GM19395 (cell line): ENCODE measurements around the gene PARVB.
"Not testable (repeated sequence)": the region's sequence is repeated elsewhere in the genome, so short reads cannot be mapped to it uniquely, and the experiment has no call there.

Experiments used
- ATAC-seq: cut with Tn5 transposase; IDR thresholded peaks from one replicate; pipeline ENCODE4 v1.9.1; 2021; ENCODE audit warnings: mild to moderate bottlenecking, moderate library complexity; ENCODE audit not compliant: unreplicated experiment

PARVB gene

DNA sequence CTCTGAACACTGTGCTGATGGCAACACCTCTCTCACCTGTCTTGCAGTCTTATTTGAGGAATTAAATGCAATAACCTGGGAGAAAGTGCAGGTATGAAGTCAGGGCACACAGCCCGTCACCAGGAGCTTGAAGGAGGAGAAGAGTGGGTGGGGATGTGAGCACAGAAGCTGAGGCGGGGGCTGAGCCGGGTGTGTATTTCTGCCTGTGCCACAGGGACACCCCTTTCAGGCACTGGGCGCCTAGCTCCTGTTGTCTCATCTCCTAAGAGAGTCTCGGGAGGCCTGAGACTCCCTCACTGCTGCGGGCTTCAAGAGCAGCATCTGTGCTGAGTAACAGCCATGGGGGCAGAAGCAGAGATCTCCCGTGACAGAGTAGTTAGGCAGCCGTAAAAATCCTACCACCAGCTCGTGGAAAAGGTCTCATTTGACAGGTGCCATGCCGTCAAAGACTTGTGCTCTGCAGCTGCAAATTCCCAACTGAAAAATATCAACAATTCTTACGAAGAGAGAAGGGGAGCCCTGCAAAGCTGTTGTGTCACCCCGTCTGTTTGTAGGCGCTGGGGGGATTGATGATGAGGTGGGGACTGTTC is 26.8 kb downstream of the PARVB start:
- ATAC-seq: no peak

DNA sequence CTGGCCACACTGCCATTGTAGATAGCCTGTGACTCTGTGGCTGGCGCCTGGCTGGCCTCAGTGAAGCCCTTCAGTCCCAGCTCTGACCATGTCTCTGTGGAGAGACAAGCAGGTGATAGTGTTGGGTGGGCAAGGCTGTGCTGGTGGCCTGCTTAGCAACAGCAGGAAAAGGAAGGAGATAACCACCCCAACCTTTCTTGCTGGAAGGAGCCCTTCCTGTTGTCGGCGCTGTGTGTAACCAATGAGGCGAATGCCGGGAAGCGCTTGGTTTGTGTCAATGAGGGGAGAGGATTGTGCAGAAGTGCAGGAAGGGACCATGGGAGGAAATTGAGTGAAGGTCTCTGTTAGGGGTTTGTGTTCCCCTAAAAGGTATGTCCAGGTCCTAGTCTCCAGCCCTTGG is 27.3 kb downstream of the PARVB start:
- ATAC-seq: no peak

DNA sequence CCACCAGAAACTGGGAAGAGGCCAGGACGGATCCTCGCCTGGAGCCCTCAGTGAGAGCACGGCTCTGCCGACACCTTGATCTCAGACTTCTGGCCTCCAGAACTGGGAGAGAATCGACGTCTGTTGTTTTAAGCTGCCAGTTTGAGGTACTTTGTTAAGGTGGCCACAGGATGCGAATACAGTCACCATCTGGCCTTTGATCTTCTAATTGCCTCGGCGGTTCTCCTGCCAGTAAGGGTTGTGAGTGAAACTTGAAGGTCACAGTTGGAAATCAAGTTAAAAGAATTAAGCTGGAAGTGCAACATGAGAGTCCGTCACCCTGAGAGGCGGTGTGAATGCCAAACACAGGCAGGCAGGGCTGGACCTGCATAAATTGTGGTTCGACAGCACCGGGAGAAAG is 27.9 kb downstream of the PARVB start:
- no peak for ATAC-seq

DNA sequence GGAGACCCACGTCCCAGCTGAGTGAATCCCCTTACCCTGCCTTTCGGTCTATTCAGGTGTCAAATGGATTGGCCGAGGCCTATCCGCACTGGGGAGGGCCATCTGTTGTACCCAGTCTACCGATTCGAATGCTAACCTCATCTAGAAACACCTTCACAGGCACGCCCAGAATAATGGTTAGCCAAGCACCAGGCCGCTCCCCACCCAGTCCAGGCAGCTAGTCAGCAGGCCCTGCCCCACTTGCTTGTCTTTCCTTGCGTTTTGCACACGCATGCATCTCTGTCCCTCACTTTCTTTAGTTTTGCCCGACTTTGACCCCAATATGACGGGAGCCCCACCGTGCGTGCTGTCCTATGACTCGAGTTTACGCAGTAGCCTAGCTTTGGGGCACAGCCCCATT is 31.7 kb downstream of the PARVB start:
- no peak for ATAC-seq

DNA sequence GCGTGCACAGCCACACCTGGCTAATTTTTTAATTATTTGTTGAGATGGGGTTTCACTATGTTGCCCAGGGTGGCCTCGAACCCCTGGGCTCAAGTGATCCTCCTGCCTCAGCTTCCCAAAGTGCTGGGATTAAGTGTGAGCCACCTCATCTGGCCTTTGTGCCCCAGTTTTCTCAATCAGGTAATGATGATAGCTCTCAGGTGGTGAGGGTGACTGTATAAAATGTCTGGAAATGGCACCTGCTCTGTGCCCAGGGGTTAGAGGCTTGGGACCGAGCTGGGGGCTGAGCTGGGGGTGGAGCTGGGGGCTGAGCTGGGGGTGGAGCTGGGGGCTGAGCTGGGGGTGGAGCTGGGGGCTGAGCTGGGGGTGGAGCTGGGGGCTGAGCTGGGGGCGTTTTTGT is 32.5 kb downstream of the PARVB start:
- not testable (repeated sequence) for ATAC-seq

DNA sequence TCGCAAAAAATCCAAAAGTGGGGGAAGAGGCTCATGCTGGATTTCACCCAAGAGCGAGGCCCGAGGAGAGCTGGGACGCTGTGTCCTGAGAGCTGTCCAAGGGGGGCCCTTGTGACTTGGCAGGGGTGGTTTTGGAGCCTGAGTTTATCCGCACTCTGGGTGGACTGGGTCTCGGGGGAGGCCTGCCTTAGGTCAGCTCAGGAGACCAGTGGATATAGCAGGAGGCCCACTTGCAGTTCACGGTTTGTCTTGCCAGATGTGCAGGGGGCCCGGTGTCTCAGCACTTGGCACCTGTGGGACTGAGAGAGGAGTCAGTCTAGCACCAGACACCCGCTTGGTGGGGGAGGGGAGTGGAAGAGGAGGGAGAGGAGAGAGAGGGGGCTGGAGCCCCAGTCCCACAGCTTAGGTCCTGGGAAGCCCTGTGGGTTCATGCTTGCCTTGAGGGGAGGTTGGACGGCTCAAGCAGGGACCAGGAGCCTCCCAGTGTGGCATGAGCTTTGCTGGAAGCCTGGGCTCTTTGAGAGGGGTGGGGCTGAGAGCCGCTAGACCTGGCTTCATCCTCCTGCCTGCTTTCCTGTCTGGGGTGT is 33.4 kb downstream of the PARVB start:
- ATAC-seq: no peak

DNA sequence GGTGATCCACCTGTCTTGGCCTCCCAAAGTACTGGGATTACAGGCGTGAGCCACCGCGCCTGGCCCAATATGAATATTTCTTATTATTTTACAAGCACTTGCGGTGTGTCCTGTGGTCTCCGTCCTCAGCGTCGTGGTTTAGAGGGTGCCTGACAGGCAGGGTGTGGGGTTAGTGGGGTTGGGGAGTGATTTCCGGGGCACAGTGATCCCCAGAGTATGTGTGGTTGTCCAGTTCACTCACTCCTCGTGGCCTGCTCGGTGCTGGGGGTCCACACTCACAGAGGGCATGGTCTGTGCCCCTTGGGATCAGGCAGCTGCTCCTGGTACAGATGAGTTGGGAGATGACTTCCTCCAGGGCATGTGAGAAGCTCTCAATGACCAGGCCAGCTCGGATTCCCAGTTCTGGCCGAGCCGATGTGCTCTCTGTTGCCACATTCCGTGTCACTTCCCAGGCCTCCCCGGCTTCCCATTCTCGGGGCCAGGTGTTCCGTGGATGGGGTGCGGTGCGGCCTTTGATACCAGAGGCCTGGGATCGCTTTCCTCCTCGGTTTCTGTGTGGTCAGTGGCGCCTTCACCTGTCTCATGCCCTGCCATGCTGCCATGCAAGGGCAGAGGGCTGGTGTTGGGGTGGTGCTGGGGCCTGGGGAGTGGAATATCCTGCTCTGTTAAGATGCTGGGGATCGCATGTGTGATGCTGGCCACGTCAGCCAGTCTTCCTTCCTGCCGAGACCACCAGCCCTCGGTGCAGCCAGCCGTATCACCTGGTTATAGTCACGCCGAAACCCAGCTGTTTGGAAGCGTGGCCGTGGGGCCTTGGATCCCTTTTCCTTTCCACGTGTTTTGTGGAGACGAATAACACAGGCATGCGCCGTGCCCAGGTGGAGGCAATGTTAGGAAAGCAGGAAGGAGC is 39.6 kb downstream of the PARVB start:
- peak; percentile 55 for ATAC-seq

DNA sequence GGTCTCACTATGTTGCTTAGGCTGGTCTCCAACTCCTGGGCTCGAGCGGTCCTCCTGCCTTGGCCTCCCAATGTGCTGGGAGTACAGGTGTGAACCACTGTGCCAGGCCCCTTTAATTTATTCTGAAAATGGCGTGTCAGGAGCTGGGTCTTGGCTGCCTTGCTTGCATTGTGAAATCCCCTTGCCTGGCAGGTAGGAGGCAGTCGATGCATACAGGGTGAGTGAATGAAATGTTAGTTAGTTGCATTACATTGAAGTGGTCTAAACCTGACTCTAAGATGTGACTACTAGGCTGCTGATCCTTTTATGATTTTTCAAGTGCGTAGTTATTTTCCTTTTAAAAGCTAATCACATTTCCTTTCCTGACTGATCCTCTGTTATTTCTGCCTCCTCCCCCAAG is 42.9 kb downstream of the PARVB start:
- ATAC-seq: no peak

DNA sequence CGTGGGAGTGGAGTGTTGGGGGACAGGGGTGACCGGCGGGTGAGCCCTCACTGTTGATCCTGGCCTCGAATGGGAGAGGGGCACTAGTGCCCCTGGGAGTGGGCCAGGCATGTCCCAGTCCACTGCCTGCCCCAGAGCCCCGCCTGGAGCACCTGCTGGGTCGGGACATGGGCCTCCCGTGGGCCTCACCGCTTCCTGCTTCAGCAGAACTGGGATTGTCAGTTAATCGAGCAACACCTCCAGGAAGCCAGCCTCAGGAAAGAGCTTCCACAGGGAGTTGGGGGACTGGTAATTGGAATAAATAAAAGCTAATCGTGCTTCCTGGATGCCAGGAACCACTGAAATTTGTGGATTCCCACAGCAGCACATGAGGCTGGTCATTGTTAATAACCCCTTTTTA is 43.8 kb downstream of the PARVB start:
- ATAC-seq: no peak

DNA sequence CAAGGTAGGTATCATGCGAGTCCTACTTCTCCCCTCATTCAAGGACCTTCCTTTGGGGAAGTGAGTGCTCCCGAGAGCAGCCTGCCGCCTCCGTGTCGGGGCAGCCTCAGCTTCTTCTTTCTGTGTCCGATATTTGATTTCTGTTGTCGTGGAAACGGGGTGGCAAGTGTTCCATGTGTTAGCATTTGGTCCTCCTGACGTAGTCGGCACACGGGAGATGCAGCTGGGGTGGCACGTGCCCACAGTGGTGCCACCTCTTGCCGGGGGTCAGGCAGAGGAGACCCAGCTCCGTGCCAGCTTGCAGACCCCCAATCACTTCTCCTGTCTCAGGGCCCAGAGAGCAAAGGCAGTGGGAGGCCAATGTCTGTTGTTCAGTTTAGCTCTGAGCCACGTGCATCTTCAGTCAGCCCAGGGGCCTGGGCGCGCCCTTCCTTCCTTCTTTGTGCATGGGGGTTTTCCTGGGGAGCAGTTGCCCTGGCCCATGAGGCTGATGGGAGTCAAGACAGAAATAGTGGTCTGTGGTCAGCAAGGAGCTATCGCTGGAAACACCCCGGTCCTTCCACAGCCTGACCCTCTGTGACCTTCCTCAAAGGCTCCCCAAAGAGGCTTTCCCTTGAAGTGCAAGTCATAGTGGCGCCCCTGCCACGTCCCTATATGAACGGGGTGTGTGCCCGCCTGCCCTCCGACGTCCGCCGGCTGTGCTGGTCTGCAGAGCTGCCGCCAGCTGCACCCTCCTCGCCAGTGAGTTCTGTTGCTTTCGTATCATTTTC is 44.5 kb downstream of the PARVB start:
- no peak for ATAC-seq

DNA sequence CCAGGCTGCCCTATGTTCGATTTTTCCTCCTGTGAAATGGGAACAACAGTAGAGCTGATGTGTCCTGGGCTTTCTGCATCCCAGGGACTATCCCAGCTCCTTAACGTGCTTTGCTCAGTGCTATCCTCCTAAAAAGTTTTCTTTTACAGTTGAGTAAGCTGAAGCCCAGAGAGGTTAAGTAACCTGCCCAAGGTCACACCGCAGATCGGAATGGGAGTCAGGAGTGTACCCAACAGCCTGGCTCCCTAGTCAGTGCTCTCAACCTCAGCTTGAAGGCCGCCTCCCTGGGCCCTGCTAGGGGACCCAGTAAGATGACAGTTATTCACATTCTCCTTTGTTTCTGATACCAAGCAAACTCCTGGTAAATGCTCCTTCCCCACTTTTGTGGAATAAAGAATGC is 45.9 kb downstream of the PARVB start:
- no peak for ATAC-seq

DNA sequence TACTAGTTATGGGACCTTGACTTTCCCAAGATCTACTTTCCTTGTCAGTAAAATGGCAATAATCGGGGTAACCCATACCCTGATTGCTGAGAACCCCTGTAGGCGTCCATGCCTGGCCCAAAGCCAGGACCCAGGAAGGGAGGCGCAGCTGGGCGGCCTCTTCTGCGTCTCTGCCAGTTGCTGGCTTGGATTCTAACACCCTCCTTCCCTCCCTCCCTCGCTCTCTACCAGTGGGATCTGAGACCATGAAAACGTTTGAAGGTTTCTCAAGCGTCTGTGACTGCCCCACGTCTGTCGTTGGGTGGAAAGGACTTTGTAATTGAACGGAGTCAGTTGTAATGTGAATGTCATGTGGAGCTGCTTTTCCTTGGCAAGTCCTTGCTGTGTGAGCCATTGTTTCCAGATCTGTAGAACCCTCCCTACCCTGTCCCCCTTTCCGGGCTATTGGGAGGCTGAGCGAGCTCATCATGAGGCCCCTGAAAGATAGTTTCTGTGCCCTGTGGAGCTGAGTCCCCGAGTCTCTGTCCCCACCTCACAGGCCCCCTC is 47.8 kb downstream of the PARVB start:
- ATAC-seq: no peak

DNA sequence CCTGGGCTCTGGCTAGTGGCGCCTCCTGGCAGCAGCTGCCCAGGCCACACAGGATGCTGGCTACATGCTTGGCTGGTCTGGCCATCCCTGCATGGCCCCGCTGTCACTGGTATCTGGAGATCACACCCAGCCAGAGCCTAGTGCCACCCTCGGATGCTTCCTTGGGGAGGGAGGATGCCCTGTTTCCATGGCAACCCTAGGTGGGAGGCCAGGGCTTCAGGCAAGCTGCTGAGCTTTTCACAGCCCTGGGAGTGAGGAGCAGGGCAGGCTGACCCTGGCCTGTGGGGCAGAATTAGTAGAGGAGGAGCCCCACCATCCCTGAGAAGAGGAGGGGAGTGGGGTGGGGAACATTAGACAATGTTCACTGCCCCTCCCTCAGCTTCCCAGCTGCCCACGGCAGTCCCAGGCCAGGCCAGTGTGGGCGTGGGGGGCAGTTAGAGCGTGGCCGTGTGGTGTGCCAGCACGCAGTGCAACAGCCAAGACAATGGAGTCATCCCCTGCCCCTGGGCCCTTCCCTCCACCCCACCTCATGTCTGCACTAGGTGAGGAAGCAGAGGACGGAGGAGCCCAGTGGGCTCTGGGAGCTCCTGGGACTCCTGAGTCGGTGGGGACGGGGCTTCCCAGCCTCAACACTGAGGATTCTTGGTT is 50.4 kb downstream of the PARVB start:
- no peak for ATAC-seq

DNA sequence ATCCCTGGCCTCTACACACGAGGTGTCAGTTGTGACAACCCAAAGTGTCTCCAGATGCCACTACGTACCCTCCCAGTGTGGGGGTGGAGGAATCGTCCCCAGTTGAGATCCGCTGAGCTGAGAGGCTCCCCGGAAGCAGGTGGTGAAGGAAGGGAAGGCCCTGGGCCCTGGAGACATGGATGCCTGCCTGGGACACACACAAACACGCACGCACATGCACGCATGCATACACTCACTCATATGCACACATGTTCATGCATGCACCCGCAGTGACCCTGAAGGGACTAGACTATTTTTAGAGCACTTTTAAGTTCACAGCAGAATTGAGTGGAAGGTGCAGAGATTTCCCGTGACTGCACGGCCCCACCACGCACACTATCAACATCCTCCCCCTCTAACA is 50.9 kb downstream of the PARVB start:
- no peak for ATAC-seq

DNA sequence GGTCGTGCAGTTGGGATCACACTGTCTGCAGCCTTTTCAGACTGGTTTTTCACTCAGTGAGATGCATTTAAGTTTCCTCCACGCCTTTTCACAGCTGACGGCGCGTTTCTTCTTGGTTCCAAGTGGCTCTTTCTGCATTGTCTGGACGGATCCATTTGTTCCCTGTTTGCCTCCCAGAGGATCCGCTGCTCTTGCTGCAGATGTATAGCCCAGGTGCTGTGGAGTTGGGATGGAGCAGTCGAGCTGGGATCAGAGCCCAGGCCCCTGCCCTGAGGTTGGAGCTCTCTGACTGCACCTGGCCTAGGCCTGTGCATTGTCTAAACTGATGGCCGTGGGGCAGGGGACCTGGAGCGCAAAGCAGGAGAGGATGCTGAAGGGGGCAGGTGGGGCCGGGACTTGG is 51.6 kb downstream of the PARVB start:
- no peak for ATAC-seq

DNA sequence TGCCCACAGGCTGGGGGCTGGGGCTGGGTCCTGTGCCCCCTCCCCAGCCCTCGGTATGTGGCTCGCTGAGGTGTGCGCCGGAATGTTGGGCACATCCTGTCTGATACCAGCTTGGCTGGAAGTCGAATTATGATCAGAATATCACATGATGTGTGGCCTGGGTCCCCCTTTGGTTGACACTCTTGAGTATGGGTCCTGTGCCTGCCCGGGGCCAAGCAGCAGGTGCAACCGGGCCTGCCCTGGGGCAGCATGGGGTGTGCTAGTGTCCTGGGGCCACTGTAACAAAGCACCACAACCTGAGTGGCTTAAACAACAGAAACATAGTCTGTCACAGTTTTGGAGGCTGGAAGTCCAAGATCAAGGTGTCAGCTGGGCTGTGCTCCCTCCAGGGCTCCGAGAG is 52.7 kb downstream of the PARVB start:
- ATAC-seq: no peak

DNA sequence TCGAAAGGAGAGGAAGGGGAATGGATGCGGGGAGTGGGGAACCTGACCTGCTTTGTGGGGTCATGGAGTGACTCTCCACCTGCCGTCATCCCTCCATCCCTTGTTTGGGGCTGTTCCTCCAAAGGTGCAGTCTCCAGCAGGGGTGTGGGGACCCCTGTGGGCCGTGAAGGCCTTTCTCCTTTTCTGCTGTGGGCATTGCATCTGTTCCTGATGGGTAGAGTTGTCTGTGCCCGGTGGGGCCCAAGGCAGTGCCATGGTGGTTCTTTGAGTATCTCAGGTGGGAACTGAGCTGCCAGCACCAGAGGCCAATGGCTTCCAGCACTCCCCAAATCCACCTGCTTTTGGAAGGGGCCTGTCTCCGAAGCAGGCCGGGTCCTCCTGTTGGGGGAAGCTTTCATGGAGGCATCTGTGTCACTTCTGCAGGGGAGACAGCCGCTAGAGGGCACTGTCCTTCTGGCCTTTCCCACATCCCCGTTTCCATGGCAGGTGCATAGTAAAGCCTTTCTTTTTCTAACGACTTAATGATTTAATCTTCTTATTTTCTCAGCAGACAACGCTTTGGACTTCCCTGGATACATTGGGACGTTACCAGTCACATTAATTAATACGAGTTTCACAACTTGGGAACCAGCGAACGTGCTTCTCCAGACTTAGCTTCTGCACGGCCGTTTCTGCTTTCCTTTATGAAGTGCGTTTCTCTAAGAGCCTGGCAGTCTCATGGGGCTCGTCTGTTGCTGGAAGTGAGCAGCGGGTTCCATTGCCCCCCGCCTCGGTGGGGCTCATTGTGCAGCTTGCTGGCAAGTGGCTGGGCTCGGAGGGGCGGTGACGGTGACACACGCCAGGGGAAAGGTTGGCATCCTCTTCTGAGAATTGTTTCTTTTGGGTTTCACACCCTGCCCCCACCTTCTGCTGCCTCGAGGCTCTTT is 57.1 kb downstream of the PARVB start:
- no peak for ATAC-seq

DNA sequence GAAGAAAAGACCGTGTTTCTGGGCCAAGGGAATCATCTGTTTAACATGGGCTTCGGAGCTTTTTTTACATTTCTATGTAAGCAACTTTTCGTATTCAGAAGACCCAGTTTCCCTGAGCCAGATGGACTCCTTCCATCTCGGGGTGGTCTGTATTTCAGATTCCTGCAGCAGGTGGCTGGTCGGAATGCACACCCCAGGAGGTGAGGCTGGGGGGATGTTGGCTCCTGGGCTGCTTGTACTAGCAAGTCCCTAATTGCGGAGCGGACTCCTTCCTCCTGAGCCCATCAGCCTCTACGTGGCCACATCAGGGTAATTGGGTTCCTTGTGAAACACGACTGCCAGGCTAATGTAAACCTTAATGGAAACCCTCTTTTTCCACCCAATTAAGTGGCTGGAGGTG is 58.7 kb downstream of the PARVB start:
- no peak for ATAC-seq

DNA sequence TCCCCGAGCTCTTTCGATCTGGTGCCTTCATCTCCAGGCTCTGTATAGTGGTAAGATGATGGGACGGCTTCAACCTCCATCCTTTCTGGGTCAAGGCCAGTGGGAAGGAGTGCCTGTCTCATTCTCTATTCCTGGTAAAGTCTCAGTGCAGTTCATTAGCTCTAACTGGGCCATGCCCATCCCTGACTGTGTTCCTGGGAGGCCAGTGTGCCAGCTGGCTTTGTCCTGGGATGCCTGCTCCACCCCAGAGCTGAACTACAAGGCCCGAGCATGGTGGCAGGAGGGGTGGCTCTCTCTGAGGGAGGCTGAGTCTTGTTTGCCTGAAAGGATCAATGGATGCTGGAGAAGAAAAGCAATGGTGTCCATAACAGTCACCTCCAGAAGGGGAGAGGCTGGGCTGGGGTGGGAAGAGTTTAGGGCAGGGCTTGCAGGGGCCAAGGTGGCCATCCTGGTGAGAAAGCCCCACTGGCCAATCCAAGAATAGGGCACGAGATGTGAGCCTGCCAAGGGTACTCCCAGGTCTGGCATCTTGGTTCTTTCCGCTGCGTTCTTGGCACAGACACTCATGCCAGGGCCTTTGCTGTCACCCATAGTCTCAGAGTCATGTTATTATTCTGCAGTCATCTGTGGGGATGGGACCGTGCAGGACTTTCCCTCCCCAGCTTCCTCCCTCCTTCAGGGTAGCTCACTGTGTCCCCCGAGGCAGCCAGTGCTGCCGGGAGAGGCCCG is 60.1 kb downstream of the PARVB start:
- no peak for ATAC-seq
